Natural killer cell treated with Interleukin-12 subunit alpha and Interleukin-12 subunit beta and Interleukin-15 and Interleukin-18, amount 100 ng/mL, for 72 hours (primary cell): Measurements from ENCODE around the gene CNN3. TPM values are rescaled to one million over a fixed set of nuclear protein-coding genes. Genes with fewer than 3 reads are reported as not detected.

Experiments used
- ATAC-seq, 2 donors: fragments of 150-1000 bp; cut with Tn5 transposase in 1 of 2; sonication (Bioruptor Pico), chemical (Tn5 transposase) in 1 of 2; 2 replicates each; pipeline ENCODE4 v1.10.0; 2021
- DNase-seq: peaks from one replicate; pipeline ENCODE4 v3.0.0; 2022; ENCODE audit warnings: low spot score
- H3K27ac Mint-ChIP-seq, 2 donors: 1 replicate in 1 of 2; 2 replicates in 1 of 2; pipeline ENCODE4 v1.8.0; 2022; ENCODE audit warnings: mixed read lengths in 2 of 2, mild to moderate bottlenecking in 1 of 2, moderate library complexity in 1 of 2
- H3K27me3 Mint-ChIP-seq, 2 donors: 1 replicate in 1 of 2; 2 replicates in 1 of 2; pipeline ENCODE4 v1.8.0; 2022; ENCODE audit warnings: mixed read lengths in 2 of 2
- H3K36me3 Mint-ChIP-seq: one replicate; pipeline ENCODE4 v1.8.0; 2022; ENCODE audit warnings: mixed read lengths
- H3K4me1 Mint-ChIP-seq, 2 donors: 1 replicate in 1 of 2; 2 replicates in 1 of 2; pipeline ENCODE4 v1.8.0; 2022; ENCODE audit warnings: low read depth in 2 of 2, mixed read lengths in 2 of 2, mild to moderate bottlenecking in 1 of 2
- H3K4me3 Mint-ChIP-seq: one replicate; pipeline ENCODE4 v1.8.0; 2022; ENCODE audit warnings: mixed read lengths
- H3K9me3 Mint-ChIP-seq: 2 replicates; pipeline ENCODE4 v1.8.0; 2022; ENCODE audit warnings: mixed read lengths
- total RNA-seq, 2 donors: library from RNA; stranded (reverse); gene quantifications; one replicate each; pipeline ENCODE4 v1.2.3, GENCODE V29; 2022

The CNN3 gene
- total RNA-seq, 2 donors from 2014 or later, result 0.50 TPM; not detected in 1

DNA sequence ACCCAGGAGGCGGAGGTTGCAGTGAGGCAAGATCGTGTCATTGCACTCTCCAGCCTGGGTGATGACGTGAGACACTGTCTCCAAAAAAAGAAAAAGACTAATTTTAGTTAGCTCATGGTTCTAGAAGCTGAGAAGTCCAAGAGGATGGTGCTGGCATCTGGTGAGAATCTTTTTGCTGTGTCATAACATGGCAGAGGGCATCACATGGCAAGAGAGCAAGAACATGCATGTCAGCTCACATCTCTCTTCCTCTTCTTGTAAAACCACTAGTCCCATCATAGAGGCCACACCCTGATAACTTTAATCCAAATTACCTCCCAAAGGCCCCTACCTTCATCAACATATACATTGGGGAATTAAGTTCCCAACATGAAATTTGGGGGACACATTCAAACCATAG, 13.8 kb upstream of the CNN3 start:
- ATAC-seq (no peak), DNase-seq (no peak)
- Mint-ChIP-seq H3K36me3 (no peaks in the 10 kb centered on the region), H3K4me1 (no peaks in the 10 kb centered on the region), H3K4me3 (no peak overlapping the region), H3K9me3 (no peaks in the 10 kb centered on the region), H3K27me3 (peaks cover 27 to 31% of the 10 kb centered on the region in 2 donors), H3K27ac (no peak overlapping the region)

DNA sequence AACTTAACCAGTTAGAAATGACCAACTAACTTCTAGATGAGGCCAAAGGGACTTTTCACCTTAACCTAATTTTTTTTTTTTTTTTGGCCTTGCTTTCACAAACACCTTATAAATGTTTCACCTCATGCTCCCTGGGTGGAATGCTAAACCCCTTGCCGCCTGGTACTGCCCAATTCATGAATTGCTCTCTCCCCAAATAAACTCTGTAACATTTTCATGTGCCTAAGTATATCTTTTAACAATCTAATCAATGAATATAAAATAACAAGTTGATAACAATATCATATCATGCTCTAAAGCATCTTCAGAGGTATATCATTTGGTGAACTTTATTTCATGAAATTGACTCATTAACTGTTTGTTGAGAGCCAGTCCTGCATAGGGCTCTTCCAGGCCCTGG, 10.9 kb upstream of the CNN3 start:
- ATAC-seq (no peak), DNase-seq (no peak)
- Mint-ChIP-seq H3K27me3 (peaks cover 19 to 31% of the 10 kb centered on the region in 2 donors), H3K4me1 (no peaks in the 10 kb centered on the region), H3K4me3 (no peak overlapping the region), H3K9me3 (no peaks in the 10 kb centered on the region), H3K36me3 (no peaks in the 10 kb centered on the region), H3K27ac (no peak overlapping the region)

GRCh38 chr1:94936861-94937620, 10.1 kb upstream of the CNN3 start:
- Mint-ChIP-seq H3K4me1 (no peaks in the 10 kb centered on the region), H3K27me3 (peaks cover 19 to 31% of the 10 kb centered on the region in 2 donors), H3K27ac (no peak overlapping the region), H3K4me3 (no peak overlapping the region), H3K9me3 (no peaks in the 10 kb centered on the region), H3K36me3 (no peaks in the 10 kb centered on the region)
- no peak for DNase-seq
- no peak for ATAC-seq

DNA sequence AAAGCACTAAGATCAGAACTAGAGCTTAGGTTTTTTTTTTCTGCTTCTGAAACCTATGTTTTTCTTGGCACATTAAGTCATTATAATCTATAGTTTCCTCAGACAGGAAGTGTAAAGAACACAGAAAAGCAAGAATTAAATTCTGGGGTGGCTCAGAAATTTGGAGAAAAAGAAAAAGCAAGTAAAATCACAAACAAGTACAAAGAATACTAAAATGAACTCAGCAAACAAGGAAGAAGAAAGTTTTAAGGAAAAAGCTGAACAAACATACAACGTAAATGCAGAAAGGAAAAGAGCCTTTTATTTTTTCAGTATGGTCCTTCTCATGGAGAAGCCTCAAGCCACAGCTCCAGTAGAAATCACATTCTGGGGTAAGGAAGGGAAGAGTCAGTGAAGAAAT, 8.6 kb upstream of the CNN3 start:
- ATAC-seq (no peak), DNase-seq (no peak)
- H3K27me3 Mint-ChIP-seq, result peaks cover 15 to 36% of the 10 kb centered on the region in 2 donors
- no peak overlapping the region for H3K4me3 Mint-ChIP-seq
- no peak overlapping the region for H3K27ac Mint-ChIP-seq
- no peaks in the 10 kb centered on the region for H3K9me3 Mint-ChIP-seq
- H3K4me1 Mint-ChIP-seq, result no peaks in the 10 kb centered on the region
- no peaks in the 10 kb centered on the region for H3K36me3 Mint-ChIP-seq

GRCh38 chr1:94935034-94935433, 8.1 kb upstream of the CNN3 start:
- Mint-ChIP-seq H3K4me3 (no peak overlapping the region), H3K9me3 (no peaks in the 10 kb centered on the region), H3K27me3 (peaks cover 17 to 40% of the 10 kb centered on the region in 2 donors), H3K36me3 (no peaks in the 10 kb centered on the region), H3K27ac (no peak overlapping the region), H3K4me1 (no peaks in the 10 kb centered on the region)
- DNase-seq (no peak), ATAC-seq (no peak)

DNA sequence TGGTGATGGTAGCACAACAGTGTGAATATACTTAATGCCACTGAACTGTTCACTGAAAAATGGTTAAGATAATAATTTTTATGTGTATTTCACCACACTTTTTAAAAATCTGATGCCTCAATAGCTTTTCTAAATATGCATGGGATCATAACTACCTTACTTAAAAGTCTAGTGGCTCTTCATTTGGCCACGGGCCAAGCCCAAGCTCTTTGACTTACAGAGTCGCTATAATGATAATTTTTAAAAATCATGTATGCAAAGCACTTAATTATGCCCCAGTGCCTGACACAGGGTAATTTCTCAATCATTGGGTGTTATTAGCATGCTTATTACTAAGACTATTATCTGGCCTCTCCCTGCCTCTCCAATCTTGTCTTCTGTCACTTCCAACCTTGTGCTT, 7.6 kb upstream of the CNN3 start:
- Mint-ChIP-seq H3K4me3 (no peak overlapping the region), H3K4me1 (no peaks in the 10 kb centered on the region), H3K27ac (no peak overlapping the region), H3K9me3 (no peaks in the 10 kb centered on the region), H3K36me3 (no peaks in the 10 kb centered on the region), H3K27me3 (peaks cover 17 to 44% of the 10 kb centered on the region in 2 donors)
- ATAC-seq (no peak), DNase-seq (no peak)

- ATAC-seq, result no peak
- H3K27ac Mint-ChIP-seq, result no peak overlapping the region
- peaks cover 19 to 47% of the 10 kb centered on the region in 2 donors for H3K27me3 Mint-ChIP-seq
- peaks cover 5 to 8% of the 10 kb centered on the region in 2 donors for H3K4me1 Mint-ChIP-seq
- H3K4me3 Mint-ChIP-seq, result no peak overlapping the region
- no peak for DNase-seq
- H3K9me3 Mint-ChIP-seq, result no peaks in the 10 kb centered on the region
- H3K36me3 Mint-ChIP-seq, result no peaks in the 10 kb centered on the region
Measured at GRCh38 chr1:94931254-94931841, 4.4 kb upstream of the CNN3 start.

GRCh38 chr1:94929351-94930217, 2.7 kb upstream of the CNN3 start:
- ATAC-seq (no peak), DNase-seq (no peak)
- Mint-ChIP-seq H3K9me3 (no peaks in the 10 kb centered on the region), H3K27me3 (peaks cover 23 to 47% of the 10 kb centered on the region in 2 donors), H3K27ac (no peak overlapping the region), H3K36me3 (no peaks in the 10 kb centered on the region), H3K4me1 (peaks cover 11% of the 10 kb centered on the region in 2 donors), H3K4me3 (no peak overlapping the region)

DNA sequence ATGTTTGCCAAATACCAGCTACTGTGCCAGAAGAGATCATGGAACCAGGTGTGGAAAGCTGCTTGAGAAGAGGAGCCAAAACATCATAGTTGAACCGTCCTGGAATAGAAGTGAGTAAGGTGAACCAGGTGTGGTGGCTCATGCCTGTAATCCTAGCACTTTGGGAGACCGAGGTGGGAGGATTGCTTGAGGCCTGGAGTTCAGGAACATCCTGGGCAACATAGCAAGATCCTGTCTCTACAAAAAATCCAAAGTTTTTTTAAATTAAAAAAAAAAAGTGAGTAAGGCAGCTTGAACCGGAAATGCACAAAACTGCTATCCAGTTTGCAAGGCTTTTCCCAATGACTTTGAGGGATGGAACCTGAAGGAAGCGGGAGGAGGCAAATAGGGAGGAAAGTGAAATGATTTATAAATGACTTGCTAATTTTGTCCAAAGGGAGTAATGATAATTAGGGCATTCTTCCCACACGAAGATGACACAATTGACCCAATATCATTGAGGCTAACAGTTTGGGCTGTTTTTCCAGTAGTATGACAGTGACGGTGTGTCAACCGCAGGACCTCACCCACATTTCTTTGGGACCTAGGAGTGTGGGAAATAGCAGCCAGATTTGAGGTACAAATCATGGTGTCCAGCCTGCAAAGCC, 1.5 kb upstream of the CNN3 start:
- peak overlapping the region; percentile 68 for H3K4me3 Mint-ChIP-seq
- peaks cover 28 to 59% of the 10 kb centered on the region in 2 donors for H3K27me3 Mint-ChIP-seq
- DNase-seq (no peak), ATAC-seq (no peak)
- H3K36me3 Mint-ChIP-seq, result no peaks in the 10 kb centered on the region
- peaks cover 11 to 15% of the 10 kb centered on the region in 2 donors for H3K4me1 Mint-ChIP-seq
- H3K27ac Mint-ChIP-seq, result no peak overlapping the region
- H3K9me3 Mint-ChIP-seq, result no peaks in the 10 kb centered on the region

GRCh38 chr1:94927405-94928175, 680 bp upstream of the CNN3 start:
- Mint-ChIP-seq H3K4me1 (peaks cover 11 to 15% of the 10 kb centered on the region in 2 donors), H3K9me3 (no peaks in the 10 kb centered on the region), H3K4me3 (peak overlapping the region; percentile 68), H3K27me3 (peaks cover 35 to 67% of the 10 kb centered on the region in 2 donors), H3K27ac (peak overlapping the region in 1 of 2 donors; percentile 69), H3K36me3 (no peaks in the 10 kb centered on the region)
- ATAC-seq (no peak), DNase-seq (no peak)

DNA sequence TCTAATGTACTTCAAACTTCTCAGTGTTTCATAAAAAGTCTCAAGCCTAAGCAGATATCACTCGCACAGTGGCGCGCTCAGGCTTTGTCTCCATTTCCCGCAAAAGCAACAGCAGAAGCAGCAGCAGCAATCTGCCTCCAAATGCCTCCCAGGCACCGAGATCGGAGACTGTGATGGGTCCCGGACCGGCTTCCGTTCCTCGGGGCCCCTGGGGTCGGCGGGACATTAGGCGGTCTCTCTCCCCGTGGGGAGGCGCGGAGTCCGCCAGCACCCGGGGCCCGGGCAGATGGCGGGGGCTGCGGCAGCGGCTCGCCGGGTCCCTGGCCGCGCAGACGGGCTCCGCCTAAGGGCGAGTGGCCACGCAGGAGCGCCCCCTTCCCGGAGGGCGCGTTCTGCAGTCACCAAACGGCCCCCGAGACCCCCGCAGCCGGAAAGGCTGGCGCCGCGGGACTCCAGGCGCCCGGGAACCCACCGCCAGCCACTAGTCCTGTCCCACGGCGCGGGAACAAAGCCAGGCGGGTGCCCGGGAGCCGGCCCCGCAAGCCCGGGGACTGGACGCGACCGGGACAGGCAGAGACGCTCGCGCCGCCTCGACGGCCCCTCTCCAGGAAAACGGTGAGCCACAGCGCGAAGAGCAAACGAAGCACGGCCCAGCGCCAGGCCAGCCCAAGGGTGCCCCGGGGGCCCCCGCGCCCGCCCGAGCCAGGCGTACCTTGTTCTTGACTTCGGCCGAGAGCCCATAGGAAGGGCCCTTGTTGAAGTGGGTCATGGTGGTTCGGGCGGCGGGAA, 590 bp downstream of the CNN3 start:
- no peak for DNase-seq
- peaks cover 11 to 15% of the 10 kb centered on the region in 2 donors for H3K4me1 Mint-ChIP-seq
- H3K9me3 Mint-ChIP-seq, result no peaks in the 10 kb centered on the region
- H3K27ac Mint-ChIP-seq, result no peak overlapping the region
- H3K4me3 Mint-ChIP-seq, result peak overlapping the region; percentile 43
- ATAC-seq, result peak; percentile 20 to 28
- H3K36me3 Mint-ChIP-seq, result no peaks in the 10 kb centered on the region
- peaks cover 37 to 76% of the 10 kb centered on the region in 2 donors for H3K27me3 Mint-ChIP-seq

DNA sequence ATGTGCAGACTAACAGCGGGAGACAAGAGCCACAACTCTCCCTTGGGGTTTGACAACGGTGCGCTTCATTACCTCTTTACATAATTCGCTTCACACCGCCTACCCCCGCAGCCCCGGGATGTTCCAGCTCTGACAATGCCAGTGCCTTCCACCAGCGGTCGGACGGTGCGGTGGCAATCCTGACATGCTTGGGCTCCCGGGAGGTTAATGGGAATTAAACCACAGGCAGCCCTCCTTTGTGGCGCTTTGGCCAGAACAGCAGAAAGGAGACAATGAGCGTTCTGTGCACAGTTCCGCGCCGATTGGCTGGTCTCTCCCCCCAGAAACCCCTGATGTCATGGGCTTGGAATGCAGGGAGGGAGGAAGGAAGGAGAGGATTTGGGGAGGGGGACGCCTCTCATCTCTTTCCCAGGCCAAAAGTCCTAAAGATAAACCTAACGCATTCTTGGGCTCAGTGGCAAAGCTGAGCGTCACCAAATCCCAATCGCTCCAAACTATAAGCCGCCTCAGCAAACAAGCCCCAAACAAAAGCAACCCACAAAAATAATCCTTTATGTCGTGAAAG, 1.3 kb downstream of the CNN3 start:
- DNase-seq, result no peak

More for the DNA sequence above, 1.3 kb downstream of the CNN3 start:
- H3K9me3 Mint-ChIP-seq, result no peaks in the 10 kb centered on the region
- peaks cover 37 to 73% of the 10 kb centered on the region in 2 donors for H3K27me3 Mint-ChIP-seq
- ATAC-seq, result no peak
- H3K4me3 Mint-ChIP-seq, result peak overlapping the region; percentile 43
- no peak overlapping the region for H3K27ac Mint-ChIP-seq
- H3K36me3 Mint-ChIP-seq, result no peaks in the 10 kb centered on the region
- H3K4me1 Mint-ChIP-seq, result peaks cover 11 to 15% of the 10 kb centered on the region in 2 donors
